Raji (cell line): Measurements from ENCODE around the gene TGM6.

Experiments
- POLR2A ChIP-seq: IDR thresholded peaks from 2 replicates; pipeline ENCODE4 v1.6.1; 2011; ENCODE audit warnings: low read depth, low read length, control low read depth; ENCODE audit not compliant: insufficient read depth

The TGM6 gene

DNA sequence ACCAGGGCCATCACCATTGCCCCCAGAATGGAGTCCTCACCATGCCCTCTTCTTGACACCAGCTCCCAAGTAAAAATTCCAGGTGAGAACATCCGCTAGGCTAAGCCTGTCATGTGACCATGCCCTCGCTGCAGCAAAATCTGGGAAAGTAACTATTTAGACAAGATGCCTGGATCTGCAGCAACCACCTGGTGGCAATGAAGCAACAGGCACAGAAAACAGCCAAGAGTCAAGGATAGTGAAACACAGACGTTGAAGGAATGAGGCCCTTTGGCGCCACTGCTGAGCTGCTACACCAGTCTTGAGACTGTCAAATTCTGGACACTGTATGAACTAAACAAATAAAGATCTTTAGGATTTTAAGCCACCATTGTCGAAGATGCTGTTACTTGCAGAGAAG is 30.1 kb upstream of the TGM6 start:
- no peak for TF ChIP-seq POLR2A

DNA sequence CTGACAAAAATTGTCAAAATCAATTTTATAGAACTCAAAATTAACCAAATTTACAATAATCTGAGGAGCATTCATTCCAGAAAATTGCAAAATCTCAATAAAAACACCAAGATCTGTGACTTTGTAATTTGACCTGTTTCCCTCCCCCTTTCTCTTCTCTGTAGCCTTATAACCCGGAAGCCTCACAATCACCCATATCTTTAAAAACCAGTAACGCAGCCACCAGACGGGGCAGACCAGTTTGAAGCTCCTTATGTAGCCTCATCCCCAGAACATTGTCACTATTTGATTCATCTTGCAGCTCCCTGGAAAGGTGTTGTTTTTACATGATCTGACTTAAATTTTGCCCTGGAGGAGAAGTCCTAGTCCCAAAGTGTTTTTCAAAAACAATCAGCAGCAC is 27.5 kb upstream of the TGM6 start:
- TF ChIP-seq POLR2A: no peak

GRCh38 chr20:2357114-2357513 is 23.6 kb upstream of the TGM6 start:
- no peak for TF ChIP-seq POLR2A

GRCh38 chr20:2358006-2358405 is 22.7 kb upstream of the TGM6 start:
- no peak for TF ChIP-seq POLR2A

DNA sequence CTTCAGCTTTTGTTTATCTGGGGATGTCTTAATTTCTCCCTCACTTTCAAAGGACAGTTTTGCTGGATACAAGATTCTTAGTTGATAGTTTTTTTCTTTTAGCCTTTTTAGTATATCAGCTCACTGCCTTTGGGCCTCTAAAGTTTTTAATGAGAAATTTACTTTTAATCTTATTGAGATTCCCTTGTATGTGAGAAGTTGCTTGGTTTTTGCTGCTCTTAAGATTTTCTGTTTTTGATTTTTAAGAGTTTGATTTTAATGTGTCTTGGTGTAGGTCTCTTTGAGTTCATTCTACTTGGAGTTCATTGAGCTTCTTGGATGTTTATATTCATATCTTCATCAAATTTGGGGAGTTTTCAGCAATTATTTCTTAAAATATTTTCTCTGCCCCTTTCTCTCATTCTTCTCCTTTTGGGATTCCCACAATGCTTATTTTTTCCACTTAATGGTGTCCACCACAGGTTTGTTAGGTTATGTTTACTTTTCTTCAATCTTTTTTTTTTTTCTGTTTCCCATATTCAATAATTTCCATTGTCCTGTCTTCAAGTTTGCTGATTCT is 19.6 kb upstream of the TGM6 start:
- no peak for TF ChIP-seq POLR2A

DNA sequence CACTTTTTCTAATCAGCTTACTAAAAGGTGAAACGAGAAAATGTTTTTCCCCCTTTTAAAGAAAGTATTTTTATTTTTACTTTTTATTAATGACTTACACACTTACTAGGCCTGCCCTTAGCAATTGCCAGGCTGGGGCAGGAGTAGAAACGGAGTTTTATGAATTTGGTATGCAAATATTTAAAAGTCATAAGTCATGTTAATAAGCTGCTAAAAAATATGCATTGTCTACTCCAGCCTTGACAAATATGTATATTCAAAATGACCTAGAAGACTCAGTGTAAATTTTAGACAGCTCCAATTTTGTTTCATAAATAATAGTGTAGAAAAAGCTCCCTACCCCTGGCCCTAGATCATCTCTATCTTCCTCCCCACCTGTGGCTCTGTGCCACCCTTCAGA is 17.5 kb upstream of the TGM6 start:
- TF ChIP-seq POLR2A: no peak

GRCh38 chr20:2363587-2363986 is 17.1 kb upstream of the TGM6 start:
- TF ChIP-seq POLR2A: no peak

DNA sequence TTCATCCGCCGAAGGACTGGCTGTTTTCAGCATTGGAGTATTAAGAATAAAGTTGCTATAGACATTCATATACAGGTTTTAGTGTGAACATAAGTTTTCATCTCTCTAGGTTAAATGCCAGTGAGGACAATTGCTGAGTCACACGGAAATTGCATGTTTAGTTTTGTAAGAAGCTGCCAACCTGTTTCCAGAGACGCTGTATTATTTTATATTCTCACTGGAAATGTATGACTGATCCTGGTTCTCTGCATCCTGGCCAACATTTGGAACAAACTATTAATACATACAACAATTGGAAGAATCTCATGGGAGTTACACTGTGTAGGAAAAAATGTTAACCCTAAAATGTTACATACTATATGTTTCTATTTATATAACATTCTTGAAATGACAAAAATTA is 16.7 kb upstream of the TGM6 start:
- TF ChIP-seq POLR2A: no peak

- TF ChIP-seq POLR2A: no peak
Measured at GRCh38 chr20:2365091-2365490, 15.6 kb upstream of the TGM6 start.

GRCh38 chr20:2365666-2366065 is 15.0 kb upstream of the TGM6 start:
- no peak for TF ChIP-seq POLR2A

- TF ChIP-seq POLR2A: no peak
Measured at GRCh38 chr20:2368621-2369020, 12.1 kb upstream of the TGM6 start.

DNA sequence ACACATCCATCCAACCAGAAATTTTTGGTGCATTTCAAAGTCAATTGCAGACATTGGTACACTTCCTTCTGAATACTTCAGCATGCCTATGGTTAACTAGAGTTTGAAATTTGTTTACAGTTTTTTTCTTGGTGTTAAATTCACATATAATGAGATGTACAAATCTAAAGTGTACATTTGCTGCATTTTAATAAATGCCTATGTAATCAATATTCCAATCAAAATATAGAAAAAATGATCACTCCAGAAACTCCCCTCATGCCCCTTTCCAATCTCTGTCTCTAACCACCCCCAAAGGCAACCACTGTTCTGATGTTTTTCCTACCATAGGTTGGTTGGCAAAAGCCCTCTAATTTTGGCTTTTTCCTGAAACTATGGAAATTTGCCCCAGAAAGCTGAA is 7.6 kb upstream of the TGM6 start:
- TF ChIP-seq POLR2A: no peak

DNA sequence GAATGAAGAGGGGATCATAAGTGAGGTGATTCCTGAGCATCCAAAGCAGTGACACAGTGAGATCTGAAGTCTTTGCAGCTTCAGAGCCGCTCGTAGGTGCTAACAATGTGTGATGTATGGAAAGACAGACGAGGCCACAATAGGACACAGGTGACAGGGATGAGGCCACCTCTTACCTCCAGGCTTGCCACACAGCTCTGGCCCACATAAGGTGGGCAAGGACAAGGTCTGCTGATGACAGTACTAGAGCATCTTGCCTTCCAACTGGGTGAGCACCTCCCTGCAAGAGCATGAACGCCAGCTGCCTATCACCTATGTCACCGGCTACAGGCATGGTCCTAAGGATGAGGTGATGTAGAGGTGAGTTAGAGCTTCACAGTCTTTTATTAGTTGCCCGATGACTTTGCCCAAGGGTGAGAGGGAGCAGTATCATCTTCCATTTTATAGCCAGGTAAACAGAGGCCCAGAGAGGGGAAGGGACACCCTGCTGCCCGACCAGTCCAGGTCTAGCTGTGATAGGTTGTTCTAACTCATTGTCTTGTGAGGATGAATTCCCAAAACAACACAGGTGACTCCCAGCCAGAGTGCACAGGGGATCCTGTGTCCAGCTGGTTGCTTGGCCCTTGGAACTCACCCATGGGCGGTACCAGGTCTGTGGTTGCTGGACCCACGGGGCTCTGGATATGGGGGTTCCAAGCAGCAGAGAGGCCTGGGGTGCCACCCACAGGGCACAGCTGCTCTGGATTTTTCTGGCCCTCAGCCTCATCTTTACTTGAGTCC is 6.2 kb upstream of the TGM6 start:
- TF ChIP-seq POLR2A: no peak

- no peak for TF ChIP-seq POLR2A
Measured at GRCh38 chr20:2378893-2379292, 1.8 kb upstream of the TGM6 start.

- TF ChIP-seq POLR2A: no peak
Measured at GRCh38 chr20:2379511-2380229, 1.0 kb upstream of the TGM6 start.

- no peak for TF ChIP-seq POLR2A
Measured at GRCh38 chr20:2381303-2381702, 602 bp downstream of the TGM6 start.
